Ovary (tissue), 9 donors: Measurements from ENCODE around the gene HOXA11. TPM values are rescaled to one million over a fixed set of nuclear protein-coding genes. Genes with fewer than 3 reads are reported as not detected.

Experiments
- DNase-seq, 5 donors: peaks; one replicate each; pipeline ENCODE4 v3.0.0-alpha.2; 2019 to 2020
- H3K27ac ChIP-seq, 2 donors: fragments of 200-600 bp; one replicate each; pipeline versions ENCODE4 v1.5.1 to v1.8.0; 2019 to 2022
- H3K27me3 ChIP-seq: fragments of 200-600 bp; one replicate; pipeline ENCODE4 v1.8.0; 2022
- H3K36me3 ChIP-seq: fragments of 200-600 bp; sonication (generic); one replicate; pipeline ENCODE4 v1.5.1; 2019
- H3K4me1 ChIP-seq: one replicate; pipeline ENCODE4 v1.8.1; 2013; ENCODE audit warnings: mild to moderate bottlenecking, moderate library complexity; ENCODE audit not compliant: insufficient read depth
- H3K4me3 ChIP-seq: fragments of 200-600 bp; sonication (generic); one replicate; pipeline ENCODE4 v1.5.1; 2017
- H3K9me3 ChIP-seq, 2 donors: fragments of 200-600 bp in 1 of 2; sonication (generic) in 1 of 2; one replicate each; pipeline versions ENCODE4 v1.5.1 to v1.8.1; 2013 to 2019; ENCODE audit warnings: mild to moderate bottlenecking in 1 of 2, moderate library complexity in 1 of 2
- CTCF ChIP-seq, 3 donors: fragments of 450-650 bp in 2 of 3; fragments of 200-600 bp in 1 of 3; IDR thresholded peaks; one replicate each; pipeline versions ENCODE4 v1.5.1 to v1.8.0; 2016 to 2022; ENCODE audit warnings: antibody characterized with exemption in 3 of 3, mild to moderate bottlenecking in 1 of 3
- EP300 ChIP-seq: sonication (generic); formaldehyde crosslinking; IDR thresholded peaks from one replicate; pipeline ENCODE4 v1.6.1; 2017; ENCODE audit warnings: antibody characterized with exemption
- POLR2A ChIP-seq: fragments of 450-650 bp; IDR thresholded peaks from one replicate; pipeline ENCODE4 v1.6.1; 2017; ENCODE audit warnings: antibody characterized with exemption, mild to moderate bottlenecking, moderate library complexity
- WGBS, 3 donors: extraction: QIAGEN DNeasy Blood & Tissue Kit in 1 of 3; methylation state at CpG; one replicate each; pipeline versions ENCODE4 v1.1.5 to v1.1.7; 2013 to 2017; 5-methylcytosine and 5-hydroxymethylcytosine counted together
- intact Hi-C, 4 donors: fragments of 100-400 bp; cut with DNase I; formaldehyde crosslinking; loops; one replicate each; pipeline versions ENCODE4 v1.11.0 to v1.15.1; 2022 to 2023
- polyA plus RNA-seq, 2 donors: library from polyadenylated mRNA; stranded (reverse); fragments of 200-250 nt in 1 of 2; fragments of 350-450 nt in 1 of 2; fragmentation: Illumina TruSeq in 1 of 2; extraction: RNeasy Lipid Tissue Mini Kit (QIAGEN cat#74804) in 1 of 2; gene quantifications; one replicate each; pipeline ENCODE4 v1.2.3, GENCODE V29; 2013 to 2014
- total RNA-seq, 7 donors: library from RNA; depleted of rRNA in 2 of 7; stranded (reverse); fragments of >200 nt in 2 of 7; fragmentation: NEBNext Ultra II Directional in 3 of 7; extraction: Animal tissue kit (Norgen Biotek cat#: 25700) in 3 of 7; gene quantifications; one replicate each; pipeline versions ENCODE4 v1.1.0 to v1.2.4, GENCODE V29; 2016 to 2023
- donor health status: DM: no; HTN: no; CAD: no; lungs with moderate emphysema.
- donor health status: DM: no; HTN: no; CAD: no.
- donor health status: Bipolar disorder and iron deficiency.
- donor health status: DM: yes; HTN: yes; CAD: no.
- donor health status: DM: no; HTN: no; CAD: no.
- donor health status: DM: yes; HTN: yes; CAD: no.

HOXA11 gene
- total and polyA plus RNA-seq, 9 donors = 0.11 to 2.0 (median 0.91) TPM; not detected in 3

- TF ChIP-seq POLR2A = no peak
- no peak for TF ChIP-seq CTCF (IDR thresholded peaks at IDR 0.05)
- no peak for TF ChIP-seq EP300
- no peak for DNase-seq
- Histone ChIP-seq H3K27ac (no peak overlapping the region), H3K4me3 (no peak overlapping the region), H3K36me3 (no peaks in the 10 kb centered on the region), H3K9me3 (no peaks in the 10 kb centered on the region), H3K4me1 (no peaks in the 10 kb centered on the region), H3K27me3 (no peaks in the 10 kb centered on the region)
- intact Hi-C loops = loop anchor here in 2 of 4 donors (5.0 to 10.0 kb wide), 3 partner anchors 362 to 885 kb away; no protein-coding TSS in a partner anchor
- WGBS, 3 donors = 9 to 17% (median 15%) methylated on average over 38 to 52 of the region's 52 CpGs
These were observed 27.7 kb upstream of the HOXA11 start for GRCh38 chr7:27212497-27213432.

- Histone ChIP-seq H3K4me1 (no peaks in the 10 kb centered on the region), H3K27me3 (no peaks in the 10 kb centered on the region), H3K36me3 (no peaks in the 10 kb centered on the region), H3K9me3 (no peaks in the 10 kb centered on the region), H3K27ac (no peak overlapping the region), H3K4me3 (no peak overlapping the region)
- DNase-seq = no peak
- 34 to 36% (median 35%) methylated on average over 3 of the region's 3 CpGs for WGBS, 3 donors
- TF ChIP-seq POLR2A = no peak
- TF ChIP-seq CTCF (IDR thresholded peaks at IDR 0.05) = no peak
- TF ChIP-seq EP300 = no peak
- intact Hi-C loops = loop anchor here in 2 of 4 donors (5.0 to 10.0 kb wide), 3 partner anchors 363 to 886 kb away; no protein-coding TSS in a partner anchor
These were observed 26.8 kb upstream of the HOXA11 start for GRCh38 chr7:27211764-27212204.

GRCh38 chr7:27211084-27211446, 26.0 kb upstream of the HOXA11 start:
- intact Hi-C loops = loop anchor here in 2 of 4 donors (5.0 to 10.0 kb wide), 3 partner anchors 364 to 886 kb away; no protein-coding TSS in a partner anchor
- TF ChIP-seq POLR2A (no peak), CTCF (IDR thresholded peaks at IDR 0.05) (no peak), EP300 (no peak)
- Histone ChIP-seq H3K27me3 (no peaks in the 10 kb centered on the region), H3K27ac (no peak overlapping the region), H3K9me3 (no peaks in the 10 kb centered on the region), H3K36me3 (no peaks in the 10 kb centered on the region), H3K4me3 (no peak overlapping the region), H3K4me1 (no peaks in the 10 kb centered on the region)
- no peak for DNase-seq
- WGBS, 3 donors = 86 to 100% (median 88%) methylated on average over 1 of the region's 1 CpG

- peaks cover under 1% of the 10 kb centered on the region for H3K4me1 ChIP-seq
- H3K4me3 ChIP-seq = peak overlapping the region; percentile 17
- DNase-seq = peak in 2 of 5 donors; percentile 38 to 60
- TF ChIP-seq POLR2A = no peak
- TF ChIP-seq CTCF (IDR thresholded peaks at IDR 0.05) = peak; percentile 18 to 51 (median 20)
- no peak for TF ChIP-seq EP300
- no peaks in the 10 kb centered on the region for H3K27me3 ChIP-seq
- no peaks in the 10 kb centered on the region for H3K9me3 ChIP-seq
- intact Hi-C loops = loop anchor here in 2 of 4 donors (5.0 to 10.0 kb wide), 3 partner anchors 364 to 887 kb away; no protein-coding TSS in a partner anchor
- no peaks in the 10 kb centered on the region for H3K36me3 ChIP-seq
- H3K27ac ChIP-seq = no peak overlapping the region
- WGBS, 3 donors = 11 to 18% (median 15%) methylated on average over 32 of the region's 32 CpGs
These were observed 25.5 kb upstream of the HOXA11 start for GRCh38 chr7:27210441-27211083.
